Lower leg skin (tissue), 4 donors: ENCODE results near the gene CHML. TPM values are rescaled to one million over a fixed set of nuclear protein-coding genes. Genes with fewer than 3 reads are reported as not detected.

Experiments
- DNase-seq, 2 donors: peaks; one replicate each; pipeline ENCODE4 v3.0.0-alpha.2; 2019; ENCODE audit warnings: low spot score in 2 of 2
- H3K4me3 ChIP-seq: fragments of 200-600 bp; sonication (generic); 2 replicates; pipeline ENCODE4 v1.5.1; 2017; ENCODE audit warnings: mild to moderate bottlenecking, low read depth; ENCODE audit not compliant: poor library complexity, severe bottlenecking
- CTCF ChIP-seq, 3 donors: fragments of 450-650 bp; IDR thresholded peaks; one replicate each; pipeline ENCODE4 v1.5.1; 2016; ENCODE audit warnings: antibody characterized with exemption in 3 of 3, mild to moderate bottlenecking in 3 of 3, moderate library complexity in 2 of 3
- POLR2A ChIP-seq, 2 donors: fragments of 450-650 bp; IDR thresholded peaks; one replicate each; pipeline ENCODE4 v1.6.1; 2016 to 2017; ENCODE audit warnings: antibody characterized with exemption in 2 of 2, mild to moderate bottlenecking in 1 of 2, moderate library complexity in 1 of 2
- WGBS, 2 donors: methylation state at CpG; one replicate each; pipeline ENCODE4 v1.1.5; 2018; 5-methylcytosine and 5-hydroxymethylcytosine counted together
- intact Hi-C: fragments of 100-400 bp; cut with DNase I; formaldehyde crosslinking; loops from one replicate; pipeline ENCODE4 v1.15.0; 2023; ENCODE audit warnings: low total_unique reads
- total RNA-seq, 4 donors: library from RNA; depleted of rRNA; stranded (reverse); fragments of >200 nt; gene quantifications; one replicate each; pipeline ENCODE4 v1.1.0, GENCODE V29; 2016

The CHML gene
- total RNA-seq, 4 donors from 2014 or later, result 7.5 to 10.6 (median 7.9) TPM

- TF ChIP-seq CTCF (IDR thresholded peaks at IDR 0.05), result no peak
- no peak for TF ChIP-seq POLR2A (IDR thresholded peaks at IDR 0.05)
- intact Hi-C loops, result no loop called here
- no peak for DNase-seq
- 75 to 80% methylated on average over 4 of the region's 4 CpGs for WGBS, 2 donors
- H3K4me3 ChIP-seq, result no peak overlapping the region
These were observed 39.2 kb upstream of the CHML start for GRCh38 chr1:241679404-241679803.

GRCh38 chr1:241678536-241678935 is 38.4 kb upstream of the CHML start:
- TF ChIP-seq POLR2A (IDR thresholded peaks at IDR 0.05) (no peak), CTCF (IDR thresholded peaks at IDR 0.05) (no peak)
- DNase-seq, result no peak
- no peak overlapping the region for H3K4me3 ChIP-seq
- 77 to 86% methylated on average over 2 of the region's 2 CpGs for WGBS, 2 donors
- intact Hi-C loops, result no loop called here

GRCh38 chr1:241677201-241677600 is 37.0 kb upstream of the CHML start:
- intact Hi-C loops, result no loop called here
- 72 to 79% methylated on average over 5 of the region's 5 CpGs for WGBS, 2 donors

GRCh38 chr1:241675983-241676382 is 35.8 kb upstream of the CHML start:
- DNase-seq, result no peak
- TF ChIP-seq CTCF (IDR thresholded peaks at IDR 0.05) (no peak), POLR2A (IDR thresholded peaks at IDR 0.05) (no peak)
- no peak overlapping the region for H3K4me3 ChIP-seq
- intact Hi-C loops, result no loop called here
- 54 to 64% methylated on average over 4 of the region's 4 CpGs for WGBS, 2 donors

More at GRCh38 chr1:241677201-241677600, 37.0 kb upstream of the CHML start:
- DNase-seq, result no peak
- TF ChIP-seq CTCF (IDR thresholded peaks at IDR 0.05) (no peak), POLR2A (IDR thresholded peaks at IDR 0.05) (no peak)
- no peak overlapping the region for H3K4me3 ChIP-seq

GRCh38 chr1:241674805-241675384 is 34.7 kb upstream of the CHML start:
- 62 to 100% methylated on average over 1 of the region's 1 CpG for WGBS, 2 donors
- H3K4me3 ChIP-seq, result no peak overlapping the region
- no peak for DNase-seq
- intact Hi-C loops, result no loop called here
- TF ChIP-seq CTCF (IDR thresholded peaks at IDR 0.05) (no peak), POLR2A (IDR thresholded peaks at IDR 0.05) (no peak)

GRCh38 chr1:241672301-241672700 is 32.1 kb upstream of the CHML start:
- TF ChIP-seq CTCF (IDR thresholded peaks at IDR 0.05), result no peak
- TF ChIP-seq POLR2A (IDR thresholded peaks at IDR 0.05), result no peak
- no peak for DNase-seq
- intact Hi-C loops, result no loop called here
- no peak overlapping the region for H3K4me3 ChIP-seq
- 95 to 96% methylated on average over 1 of the region's 1 CpG for WGBS, 2 donors
